Activated CD4-positive, CD25-positive, alpha-beta regulatory T cell (primary cell): ENCODE results near the gene TBKBP1.
"Not testable (repeated sequence)": the region's sequence is repeated elsewhere in the genome, so short reads cannot be mapped to it uniquely, and the experiment has no call there.

Source experiments
- DNase-seq, 4 experiments: peaks; one replicate each; lab custom pipeline; 2025; lab: John Stamatoyannopoulos, UW

The TBKBP1 gene

DNA sequence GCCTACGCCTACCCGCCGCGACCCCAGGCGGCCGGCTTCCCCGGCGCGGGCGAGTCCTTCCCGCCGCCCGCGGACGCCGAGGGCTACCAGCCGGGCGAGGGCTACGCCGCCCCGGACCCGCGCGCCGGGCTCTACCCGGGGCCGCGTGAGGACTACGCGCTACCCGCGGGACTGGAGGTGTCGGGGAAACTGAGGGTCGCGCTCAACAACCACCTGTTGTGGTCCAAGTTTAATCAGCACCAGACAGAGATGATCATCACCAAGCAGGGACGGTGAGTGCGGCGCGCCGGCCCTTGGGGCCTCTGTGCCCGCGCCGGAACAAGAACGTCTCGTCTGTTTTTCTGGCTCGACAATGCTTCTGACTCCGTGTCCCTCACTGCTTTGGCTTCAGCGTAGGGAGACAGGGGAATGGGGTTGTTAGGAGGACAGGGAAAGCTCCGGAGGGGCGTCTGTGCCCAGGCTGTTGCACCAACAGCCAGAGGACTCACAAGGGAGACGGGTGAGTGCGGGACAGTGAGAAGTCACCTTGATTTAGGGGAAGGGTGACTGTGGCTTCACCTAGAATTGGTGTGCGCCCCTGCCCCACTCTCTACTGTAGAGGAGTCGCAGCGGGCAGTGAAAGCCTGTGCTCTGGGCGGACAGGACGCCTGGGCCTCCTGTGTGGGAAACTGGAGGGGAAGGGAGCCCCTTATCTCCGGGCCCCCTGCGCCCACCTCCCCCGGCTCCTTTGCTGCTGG is 39.9 kb downstream of the TBKBP1 start:
- no peak for DNase-seq

DNA sequence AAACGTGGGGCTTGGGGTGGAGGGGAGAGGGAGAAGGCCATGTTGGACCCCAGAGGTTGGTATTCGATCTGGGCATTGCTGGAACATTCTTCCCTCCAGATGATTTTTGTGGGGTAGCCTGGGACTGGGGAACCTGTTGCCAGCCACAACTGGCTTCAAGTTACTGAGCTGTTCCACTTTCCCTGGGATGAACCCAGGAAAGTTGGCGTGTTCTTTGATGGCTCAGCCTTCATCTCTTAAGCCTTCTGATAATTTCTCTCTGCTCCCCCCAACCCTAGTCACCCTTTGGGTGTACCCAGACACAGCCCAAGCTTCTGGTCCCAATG is 41.1 kb downstream of the TBKBP1 start:
- DNase-seq, result no peak

DNA sequence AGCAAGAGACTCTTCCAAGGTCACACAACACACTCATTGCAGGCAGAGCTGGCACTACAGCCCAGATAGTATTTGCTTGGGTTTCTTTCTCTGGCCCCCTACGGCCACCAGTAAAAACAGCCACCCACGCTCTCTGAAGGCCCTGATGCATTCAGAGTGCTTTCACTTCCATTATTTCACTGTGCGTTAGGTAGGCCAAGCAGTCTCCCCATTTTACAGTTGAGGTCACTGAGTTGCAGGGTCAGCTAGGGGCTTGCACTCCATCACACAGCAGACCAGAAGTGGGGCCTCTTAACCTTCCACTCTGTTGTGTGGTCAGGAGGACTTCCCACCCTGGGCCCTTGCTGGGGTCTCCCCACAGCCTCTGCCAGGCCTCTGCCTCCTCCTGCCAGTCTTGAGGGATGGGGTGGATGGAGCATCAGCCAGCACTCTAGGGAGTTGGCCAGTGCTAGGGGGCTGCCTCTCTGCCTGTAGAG is 41.6 kb downstream of the TBKBP1 start:
- no peak for DNase-seq

DNA sequence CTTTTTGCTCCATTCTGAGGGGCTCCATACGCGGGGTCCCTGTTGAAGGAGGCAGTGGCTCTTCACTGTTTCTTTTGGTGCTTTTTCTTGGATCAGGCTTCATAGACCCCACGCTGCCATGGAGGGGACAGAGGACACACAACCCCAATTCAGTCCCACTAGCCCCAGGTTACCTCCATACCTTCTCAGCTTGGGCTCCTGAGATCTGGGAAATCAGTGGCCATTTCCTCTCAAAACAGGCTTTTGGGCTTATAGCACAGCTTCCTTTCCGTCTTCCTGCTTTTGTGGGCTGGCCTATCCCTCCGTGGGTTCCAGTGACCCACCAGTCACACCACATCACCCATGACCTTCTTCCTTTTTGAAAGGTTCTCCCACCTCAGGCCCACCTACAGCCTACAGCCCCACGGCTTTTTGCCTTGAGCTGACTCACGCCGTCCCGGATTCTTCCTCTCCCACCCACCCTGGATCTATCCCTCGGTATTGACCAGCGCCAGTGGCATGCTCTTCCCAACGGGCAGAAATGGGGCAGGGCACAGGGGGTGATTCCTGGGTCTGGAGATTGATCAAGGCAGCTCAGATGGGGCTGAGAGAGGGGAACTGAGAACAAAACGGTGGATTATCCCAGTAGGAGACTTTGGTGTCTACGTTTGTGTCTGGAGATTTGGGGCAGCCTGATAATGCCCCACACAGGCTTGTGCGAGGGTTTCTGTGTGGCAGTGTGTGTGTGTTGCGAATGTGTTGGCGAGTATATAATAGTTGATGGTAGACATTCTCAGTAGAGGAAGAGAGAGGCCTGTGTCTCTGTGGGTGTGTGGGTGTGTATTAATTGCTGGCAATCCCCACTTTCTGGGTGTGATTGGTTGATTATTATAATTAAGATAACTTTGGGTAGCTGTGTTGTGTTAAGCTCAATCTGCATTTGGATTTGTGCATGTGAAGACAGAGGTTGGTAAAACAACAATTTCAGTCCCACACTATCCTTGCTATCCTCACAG is 42.8 kb downstream of the TBKBP1 start:
- DNase-seq, result no peak

DNA sequence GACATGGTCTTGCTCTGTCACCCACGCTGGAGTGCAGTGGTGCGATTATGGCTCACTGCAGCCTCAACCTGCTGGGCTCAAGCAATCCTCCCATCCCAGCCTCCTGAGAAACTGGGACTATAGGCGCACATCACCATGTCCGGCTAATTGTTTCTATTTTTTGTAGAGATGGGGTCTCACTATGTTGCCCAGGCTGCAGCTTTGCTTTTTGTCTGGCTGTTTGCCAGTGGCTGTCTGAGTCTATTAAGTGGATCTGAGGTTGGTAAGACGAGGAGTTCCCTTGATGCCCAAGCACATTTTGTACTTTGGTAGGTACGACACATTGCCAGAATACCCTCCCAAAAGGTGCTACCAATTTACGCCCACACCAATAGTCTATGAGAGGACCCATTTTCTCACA is 44.2 kb downstream of the TBKBP1 start:
- no peak for DNase-seq

DNA sequence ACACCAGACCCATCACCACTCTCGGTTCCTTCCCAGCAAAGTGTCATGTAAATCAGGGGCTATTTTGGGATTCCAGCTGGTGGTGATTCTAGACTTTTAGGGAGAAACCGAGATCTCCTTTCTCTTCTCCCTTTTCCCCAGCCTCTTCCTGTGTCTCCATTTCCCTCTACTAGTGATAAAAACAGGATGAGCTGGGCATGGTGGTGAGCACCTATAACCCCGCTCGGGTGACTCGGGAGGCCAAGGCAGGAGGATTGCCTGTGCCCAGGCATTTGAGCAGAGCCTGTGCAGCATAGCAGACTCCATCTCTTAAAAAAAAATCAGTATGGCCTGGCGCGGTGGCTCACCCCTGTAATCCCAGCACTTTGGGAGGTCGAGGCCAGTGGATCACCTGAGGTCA is 45.2 kb downstream of the TBKBP1 start:
- no peak for DNase-seq

DNA sequence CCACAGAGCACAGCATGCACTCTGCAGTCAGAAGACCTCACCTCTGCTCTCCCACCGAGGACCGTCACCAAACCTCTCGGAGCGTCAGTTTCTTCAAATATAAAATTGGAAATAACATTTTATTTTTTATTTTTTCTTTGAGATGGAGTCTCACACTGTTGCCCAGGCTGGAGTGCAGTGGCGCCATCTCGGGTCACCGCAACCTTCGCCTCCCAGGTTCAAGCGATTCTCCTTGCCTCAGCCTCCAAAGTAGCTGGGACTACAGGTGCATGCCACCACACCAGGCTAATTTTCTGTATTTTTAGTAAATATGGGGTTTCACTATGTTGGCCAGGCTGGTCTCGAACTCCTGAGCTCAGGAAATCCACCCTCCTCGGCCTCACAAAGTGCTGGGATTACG is 46.0 kb downstream of the TBKBP1 start:
- not testable (repeated sequence) for DNase-seq

DNA sequence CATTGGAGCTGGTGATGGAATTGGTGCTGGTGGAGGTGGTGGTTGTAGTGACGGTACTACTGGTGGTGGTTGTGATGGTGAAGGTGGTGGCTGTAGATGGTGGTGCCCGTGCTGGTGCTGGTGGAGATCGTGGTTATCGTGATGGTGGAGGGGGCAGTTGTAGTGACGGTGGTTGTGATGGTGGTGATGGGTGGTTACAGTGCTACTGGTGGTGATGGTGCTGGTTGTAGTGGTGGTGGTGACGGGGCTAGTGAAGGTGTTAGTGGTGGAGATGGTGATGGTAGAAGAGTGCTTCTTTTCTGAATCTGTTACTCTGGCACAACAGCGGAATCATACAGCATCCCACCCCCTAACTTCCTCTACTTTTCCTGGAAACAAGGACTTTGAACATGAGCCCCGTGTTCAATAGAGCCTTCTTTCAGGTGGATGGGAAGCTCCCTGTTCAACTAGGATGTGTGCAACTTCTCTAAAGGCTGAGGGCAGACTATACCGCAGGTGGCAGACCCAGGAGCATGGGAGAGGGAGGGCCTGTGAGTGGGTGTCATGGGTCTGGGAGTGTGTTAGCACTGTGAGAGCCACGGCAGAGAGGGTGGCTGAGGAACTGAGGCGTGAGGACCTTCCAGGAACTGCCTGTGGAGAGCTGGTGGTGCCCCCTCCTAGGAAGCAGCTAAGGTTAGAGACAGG is 47.3 kb downstream of the TBKBP1 start:
- no peak for DNase-seq

DNA sequence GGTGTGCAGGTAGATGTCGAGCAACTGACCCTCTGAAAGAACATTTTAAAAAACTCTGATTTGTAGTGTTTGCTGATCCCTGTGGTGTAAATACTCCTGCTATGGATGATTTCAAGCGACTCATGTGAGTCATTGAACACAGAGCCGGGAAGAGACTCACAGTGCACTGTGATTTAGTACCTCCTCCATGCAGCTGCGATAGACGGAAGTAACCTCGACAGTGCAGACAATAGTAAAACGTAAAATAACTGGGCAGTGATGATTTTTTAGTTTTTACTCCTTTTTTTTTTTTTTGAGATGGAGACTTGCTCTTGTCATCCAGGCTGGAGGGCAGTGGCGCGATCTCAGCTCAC is 47.8 kb downstream of the TBKBP1 start:
- DNase-seq, result no peak

DNA sequence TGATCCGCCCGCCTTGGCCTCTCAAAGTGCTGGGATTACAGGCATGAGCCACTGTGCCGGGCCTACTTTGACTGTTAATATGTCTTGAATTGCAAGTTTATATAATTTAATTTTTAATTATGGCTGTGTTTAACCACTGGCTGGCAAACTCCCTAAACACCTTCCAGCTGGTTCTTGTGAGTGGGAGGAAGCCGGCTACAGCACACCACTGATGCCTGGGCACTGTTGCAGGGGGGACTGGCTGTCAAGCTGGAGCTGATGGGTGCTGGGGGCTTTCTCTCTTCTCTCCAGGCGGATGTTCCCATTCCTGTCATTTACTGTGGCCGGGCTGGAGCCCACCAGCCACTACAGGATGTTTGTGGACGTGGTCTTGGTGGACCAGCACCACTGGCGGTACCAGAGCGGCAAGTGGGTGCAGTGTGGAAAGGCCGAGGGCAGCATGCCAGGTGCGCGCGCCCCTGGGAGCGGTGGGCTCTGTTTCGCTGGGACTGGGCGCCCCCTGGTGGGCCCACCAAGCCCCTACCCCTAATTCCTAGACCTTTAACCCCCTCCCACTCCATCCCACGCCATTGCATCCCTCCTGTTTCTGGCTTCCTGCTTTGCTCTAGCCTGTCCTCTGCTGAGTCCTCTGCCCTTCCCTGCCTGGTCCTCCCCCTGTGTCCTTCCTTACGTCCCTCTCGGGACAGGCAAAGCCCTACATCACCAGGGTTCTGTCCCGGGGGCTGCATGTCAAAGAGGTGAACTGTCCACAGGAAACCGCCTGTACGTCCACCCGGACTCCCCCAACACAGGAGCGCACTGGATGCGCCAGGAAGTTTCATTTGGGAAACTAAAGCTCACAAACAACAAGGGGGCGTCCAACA is 48.6 kb downstream of the TBKBP1 start:
- DNase-seq, result peak in 1 of 4 experiments; percentile 22

DNA sequence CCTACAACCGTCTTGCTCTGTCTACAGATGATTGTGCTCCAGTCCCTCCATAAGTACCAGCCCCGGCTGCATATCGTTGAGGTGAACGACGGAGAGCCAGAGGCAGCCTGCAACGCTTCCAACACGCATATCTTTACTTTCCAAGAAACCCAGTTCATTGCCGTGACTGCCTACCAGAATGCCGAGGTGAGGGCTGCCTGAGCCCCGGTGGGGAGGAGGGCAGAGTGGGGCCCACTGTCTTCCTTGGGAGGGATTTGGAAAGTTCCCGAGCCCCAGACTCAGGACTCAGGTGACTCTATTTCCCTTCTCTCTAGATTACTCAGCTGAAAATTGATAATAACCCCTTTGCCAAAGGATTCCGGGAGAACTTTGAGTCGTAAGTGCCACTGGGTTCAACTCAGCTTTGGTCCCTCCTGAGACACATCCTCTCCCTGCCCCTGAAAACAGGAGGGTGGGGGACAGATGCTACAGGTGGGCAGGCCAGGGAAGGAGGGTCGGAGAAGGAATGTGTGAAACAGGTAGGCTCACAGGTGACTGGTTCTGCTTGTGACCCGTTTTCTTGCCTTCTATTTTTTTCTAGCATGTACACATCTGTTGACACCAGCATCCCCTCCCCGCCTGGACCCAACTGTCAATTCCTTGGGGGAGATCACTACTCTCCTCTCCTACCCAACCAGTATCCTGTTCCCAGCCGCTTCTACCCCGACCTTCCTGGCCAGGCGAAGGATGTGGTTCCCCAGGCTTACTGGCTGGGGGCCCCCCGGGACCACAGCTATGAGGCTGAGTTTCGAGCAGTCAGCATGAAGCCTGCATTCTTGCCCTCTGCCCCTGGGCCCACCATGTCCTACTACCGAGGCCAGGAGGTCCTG is 50.4 kb downstream of the TBKBP1 start:
- no peak for DNase-seq

DNA sequence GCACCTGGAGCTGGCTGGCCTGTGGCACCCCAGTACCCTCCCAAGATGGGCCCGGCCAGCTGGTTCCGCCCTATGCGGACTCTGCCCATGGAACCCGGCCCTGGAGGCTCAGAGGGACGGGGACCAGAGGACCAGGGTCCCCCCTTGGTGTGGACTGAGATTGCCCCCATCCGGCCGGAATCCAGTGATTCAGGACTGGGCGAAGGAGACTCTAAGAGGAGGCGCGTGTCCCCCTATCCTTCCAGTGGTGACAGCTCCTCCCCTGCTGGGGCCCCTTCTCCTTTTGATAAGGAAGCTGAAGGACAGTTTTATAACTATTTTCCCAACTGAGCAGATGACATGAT is 51.0 kb downstream of the TBKBP1 start:
- DNase-seq, result no peak

DNA sequence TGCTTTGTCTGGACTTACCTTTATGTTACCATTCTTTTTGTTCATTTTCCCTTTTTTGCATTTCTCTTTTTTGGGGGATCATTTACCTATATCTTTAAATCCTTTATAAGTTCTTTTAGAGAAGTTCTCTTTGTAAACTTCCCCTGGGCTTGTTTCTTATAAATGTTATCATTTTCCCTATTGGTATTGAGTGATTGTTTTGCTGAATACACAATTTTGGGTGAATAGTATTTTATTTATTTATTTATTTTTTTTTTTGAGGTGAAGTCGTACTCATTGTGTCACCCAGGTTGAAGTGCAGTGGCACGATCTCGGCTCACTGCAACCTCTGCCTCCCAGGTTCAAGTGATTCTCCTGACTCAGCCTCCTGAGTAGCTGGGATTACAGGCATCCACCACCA is 57.5 kb downstream of the TBKBP1 start:
- no peak for DNase-seq

DNA sequence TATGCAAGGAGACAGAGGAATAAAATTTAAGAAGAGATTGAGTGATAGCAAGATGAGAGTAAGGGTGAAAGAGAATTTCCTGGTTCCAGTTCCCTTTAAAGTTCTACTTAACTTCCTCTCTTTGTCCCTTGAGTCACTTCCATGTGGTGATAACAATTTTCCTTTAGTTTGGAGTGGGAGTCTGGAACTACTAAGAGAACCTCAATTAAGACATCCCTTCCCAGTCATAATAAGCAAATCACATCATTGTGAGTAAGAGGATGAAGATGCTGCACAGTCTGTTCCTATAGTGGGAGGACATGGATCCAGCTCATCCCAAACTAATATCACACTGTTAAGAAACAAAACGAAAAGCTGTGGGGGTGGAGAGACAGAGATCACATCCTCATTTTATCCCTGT is 63.4 kb downstream of the TBKBP1 start:
- no peak for DNase-seq

DNA sequence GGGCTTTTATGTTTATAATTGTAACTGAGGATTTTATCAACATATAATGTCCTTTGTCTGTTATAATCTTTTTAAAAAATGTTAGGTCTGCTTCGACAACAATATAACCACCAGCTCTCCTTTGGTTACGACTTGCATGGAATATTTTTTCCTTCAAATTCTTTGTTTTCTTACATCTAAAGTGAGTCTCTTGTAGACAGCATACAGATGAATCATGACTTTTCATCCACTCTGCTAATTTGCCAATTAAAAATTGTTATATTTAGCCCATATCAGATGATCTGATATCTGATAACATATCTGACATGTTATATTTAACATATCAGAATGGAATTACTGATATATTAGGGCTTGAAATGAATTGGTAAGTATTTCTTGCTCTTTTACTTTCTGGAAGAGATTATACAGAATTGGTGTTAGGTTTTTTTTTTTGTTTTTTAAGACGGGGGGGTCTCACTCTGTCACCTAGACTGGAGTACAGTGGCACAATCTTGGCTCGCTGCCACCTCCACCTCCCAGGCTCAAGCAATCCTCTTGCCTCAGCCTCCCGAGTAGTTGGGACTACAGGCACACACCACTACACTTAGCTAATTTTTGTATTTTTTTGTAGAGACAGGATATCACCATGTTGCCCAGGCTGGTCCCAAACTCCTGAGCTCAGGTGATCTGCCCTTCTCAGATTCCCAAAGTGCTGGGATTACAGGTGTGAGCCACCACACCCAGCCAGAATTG is 66.6 kb downstream of the TBKBP1 start:
- no peak for DNase-seq
